ENCODE measurements around the gene POU6F1.

The POU6F1 gene

GRCh38 chr12:51188359-51189051, 29.4 kb downstream of the POU6F1 start:
- Histone ChIP-seq H3K4me1 (ENCODE audit: low read length) (peaks cover 22% of the 10 kb centered on the region), H3K27me3 (ENCODE audit: low read depth, low read length) (no peaks in the 10 kb centered on the region), H3K4me3 (ENCODE audit: low read length) (peak overlapping the region; percentile 28), H2AFZ (ENCODE audit: low read depth, low read length) (peak overlapping the region; percentile 85), H3K4me2 (ENCODE audit: low read length) (peak overlapping the region; percentile 66), H3K36me3 (replicated peaks; ENCODE audit: low read depth, low read length) (no peaks in the 10 kb centered on the region), H3K9me3 (ENCODE audit: insufficient read depth, low read length) (no peaks in the 10 kb centered on the region), H3K27ac (ENCODE audit: low read length) (no peak overlapping the region), H3K9ac (ENCODE audit: low read length) (peak overlapping the region; percentile 33; the same call in 1 of the 2 replicates), H3K79me2 (ENCODE audit: low read length) (no peaks in the 10 kb centered on the region), H4K20me1 (ENCODE audit: insufficient read depth, low read length) (no peaks in the 10 kb centered on the region)
- no peak for TF ChIP-seq EZH2phosphoT487 (IDR thresholded peaks at IDR 0.05; ENCODE audit: low read depth)
- TF ChIP-seq CTCF (IDR thresholded peaks at IDR 0.05; ENCODE audit: low read depth, low read length) = no peak

GRCh38 chr12:51187370-51187987, 30.4 kb downstream of the POU6F1 start:
- no peak overlapping the region for H3K9ac ChIP-seq (ENCODE audit: low read length)
- H3K36me3 ChIP-seq (replicated peaks; ENCODE audit: low read depth, low read length) = no peaks in the 10 kb centered on the region
- H3K27ac ChIP-seq (ENCODE audit: low read length) = no peak overlapping the region
- H3K4me2 ChIP-seq (ENCODE audit: low read length) = no peak overlapping the region
- no peak for TF ChIP-seq EZH2phosphoT487 (IDR thresholded peaks at IDR 0.05; ENCODE audit: low read depth)
- TF ChIP-seq CTCF (IDR thresholded peaks at IDR 0.05; ENCODE audit: low read depth, low read length) = no peak
- H4K20me1 ChIP-seq (ENCODE audit: insufficient read depth, low read length) = no peaks in the 10 kb centered on the region
- H3K27me3 ChIP-seq (ENCODE audit: low read depth, low read length) = no peaks in the 10 kb centered on the region
- no peaks in the 10 kb centered on the region for H3K9me3 ChIP-seq (ENCODE audit: insufficient read depth, low read length)
- H3K4me3 ChIP-seq (ENCODE audit: low read length) = no peak overlapping the region
- H3K4me1 ChIP-seq (ENCODE audit: low read length) = peaks cover 22% of the 10 kb centered on the region
- no peak overlapping the region for H2AFZ ChIP-seq (ENCODE audit: low read depth, low read length)
- no peaks in the 10 kb centered on the region for H3K79me2 ChIP-seq (ENCODE audit: low read length)

- H3K9ac ChIP-seq (ENCODE audit: low read length) = no peak overlapping the region
- H3K36me3 ChIP-seq (replicated peaks; ENCODE audit: low read depth, low read length) = no peaks in the 10 kb centered on the region
- H3K27ac ChIP-seq (ENCODE audit: low read length) = no peak overlapping the region
- no peaks in the 10 kb centered on the region for H3K79me2 ChIP-seq (ENCODE audit: low read length)
- no peak overlapping the region for H3K4me3 ChIP-seq (ENCODE audit: low read length)
- H3K4me2 ChIP-seq (ENCODE audit: low read length) = no peak overlapping the region
- 0 out of 2 replicates have a peak overlapping the region, but pooled peaks have one; percentile 30 for H2AFZ ChIP-seq (ENCODE audit: low read depth, low read length)
- H4K20me1 ChIP-seq (ENCODE audit: insufficient read depth, low read length) = no peaks in the 10 kb centered on the region
- H3K27me3 ChIP-seq (ENCODE audit: low read depth, low read length) = no peaks in the 10 kb centered on the region
- no peaks in the 10 kb centered on the region for H3K9me3 ChIP-seq (ENCODE audit: insufficient read depth, low read length)
- TF ChIP-seq CTCF (IDR thresholded peaks at IDR 0.05; ENCODE audit: low read depth, low read length) = no peak
- TF ChIP-seq EZH2phosphoT487 (IDR thresholded peaks at IDR 0.05; ENCODE audit: low read depth) = no peak
- peaks cover 22% of the 10 kb centered on the region for H3K4me1 ChIP-seq (ENCODE audit: low read length)
Observed at GRCh38 chr12:51186465-51187085, 31.3 kb downstream of the POU6F1 start.

GRCh38 chr12:51185171-51185717, 32.6 kb downstream of the POU6F1 start:
- no peaks in the 10 kb centered on the region for H3K79me2 ChIP-seq (ENCODE audit: low read length)
- H2AFZ ChIP-seq (ENCODE audit: low read depth, low read length) = no peak overlapping the region
- no peaks in the 10 kb centered on the region for H4K20me1 ChIP-seq (ENCODE audit: insufficient read depth, low read length)
- no peaks in the 10 kb centered on the region for H3K36me3 ChIP-seq (replicated peaks; ENCODE audit: low read depth, low read length)
- H3K9ac ChIP-seq (ENCODE audit: low read length) = no peak overlapping the region
- no peak overlapping the region for H3K4me3 ChIP-seq (ENCODE audit: low read length)
- TF ChIP-seq CTCF (IDR thresholded peaks at IDR 0.05; ENCODE audit: low read depth, low read length) (no peak), EZH2phosphoT487 (IDR thresholded peaks at IDR 0.05; ENCODE audit: low read depth) (no peak)
- peaks cover 22% of the 10 kb centered on the region for H3K4me1 ChIP-seq (ENCODE audit: low read length)
- no peaks in the 10 kb centered on the region for H3K9me3 ChIP-seq (ENCODE audit: insufficient read depth, low read length)
- no peak overlapping the region for H3K27ac ChIP-seq (ENCODE audit: low read length)
- no peaks in the 10 kb centered on the region for H3K27me3 ChIP-seq (ENCODE audit: low read depth, low read length)
- no peak overlapping the region for H3K4me2 ChIP-seq (ENCODE audit: low read length)
